WTC11 (cell line): ENCODE results near the gene VDR.

ENCODE experiments used
- CREB1 ChIP-seq: sonication (generic); formaldehyde crosslinking; IDR thresholded peaks from 2 replicates; pipeline ENCODE4 v1.8.0; 2023; ENCODE audit warnings: mild to moderate bottlenecking, missing genetic modification reagents
- CREM ChIP-seq: sonication (generic); formaldehyde crosslinking; IDR thresholded peaks from 2 replicates; pipeline ENCODE4 v1.8.1; 2022; ENCODE audit warnings: mild to moderate bottlenecking, missing genetic modification reagents, moderate library complexity
- IRF2 ChIP-seq: sonication (generic); formaldehyde crosslinking; IDR thresholded peaks from 2 replicates; pipeline ENCODE4 v1.8.0; 2022; ENCODE audit warnings: low read depth, missing genetic modification reagents, borderline replicate concordance
- JUN ChIP-seq: sonication (generic); formaldehyde crosslinking; IDR thresholded peaks from 2 replicates; pipeline ENCODE4 v1.8.0; 2023; ENCODE audit warnings: mild to moderate bottlenecking, missing genetic modification reagents
- SMAD4 ChIP-seq: sonication (generic); formaldehyde crosslinking; IDR thresholded peaks from 2 replicates; pipeline ENCODE4 v1.8.0; 2022; ENCODE audit warnings: mild to moderate bottlenecking, missing genetic modification reagents
- SP1 ChIP-seq: sonication (generic); formaldehyde crosslinking; conservative IDR thresholded peaks from 2 replicates; pipeline ENCODE4 v1.8.1; 2022; ENCODE audit warnings: missing genetic modification reagents
- TP53 ChIP-seq: sonication (generic); formaldehyde crosslinking; IDR thresholded peaks from 2 replicates; pipeline ENCODE4 v1.8.1; 2023; ENCODE audit warnings: mild to moderate bottlenecking, missing genetic modification reagents
- ZNF138 ChIP-seq: sonication (generic); formaldehyde crosslinking; conservative IDR thresholded peaks from 2 replicates; pipeline ENCODE4 v1.8.1; 2022; ENCODE audit warnings: mild to moderate bottlenecking, moderate library complexity, missing genetic modification reagents
- TF ChIP-seq, protein P1 (sequence below): fragments of 200-600 bp; IDR thresholded peaks from 2 replicates; pipeline ENCODE4 v1.8.0; 2022; ENCODE audit warnings: antibody characterized with exemption
- TF ChIP-seq, protein P2 (sequence below): sonication (generic); formaldehyde crosslinking; IDR thresholded peaks from 2 replicates; pipeline ENCODE4 v1.8.0; 2022; ENCODE audit warnings: mild to moderate bottlenecking, missing genetic modification reagents
- TF ChIP-seq, protein P3 (sequence below): sonication (generic); formaldehyde crosslinking; IDR thresholded peaks from 2 replicates; pipeline ENCODE4 v1.8.1; 2023; ENCODE audit warnings: mild to moderate bottlenecking, missing genetic modification reagents, moderate library complexity
- TF ChIP-seq, protein P4 (sequence below): sonication (generic); formaldehyde crosslinking; IDR thresholded peaks from 2 replicates; pipeline ENCODE4 v1.8.0; 2022; ENCODE audit warnings: missing genetic modification reagents
- TF ChIP-seq, protein P5 (sequence below): sonication (generic); formaldehyde crosslinking; conservative IDR thresholded peaks from 2 replicates; pipeline ENCODE4 v1.8.1; 2022; ENCODE audit warnings: mild to moderate bottlenecking, missing genetic modification reagents

DNA sequence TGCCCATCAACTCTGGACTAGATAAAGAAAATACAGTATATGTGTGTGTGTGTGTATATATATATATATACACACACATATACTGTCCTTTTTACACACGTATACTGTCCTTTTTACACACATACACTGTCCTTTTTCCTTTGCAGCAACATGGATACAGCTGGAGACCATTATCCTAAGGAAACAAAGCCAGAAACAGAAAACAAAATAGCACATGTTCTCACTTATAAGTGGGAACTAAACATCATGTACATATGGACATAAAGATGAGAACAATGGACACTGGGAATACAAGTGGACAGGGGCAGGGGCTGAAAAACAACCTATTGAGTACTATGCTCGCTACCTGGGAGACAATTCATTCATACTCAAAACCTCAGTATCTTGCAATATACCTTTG is 23.7 kb downstream of the VDR start:
- TF ChIP-seq, protein P1, sequence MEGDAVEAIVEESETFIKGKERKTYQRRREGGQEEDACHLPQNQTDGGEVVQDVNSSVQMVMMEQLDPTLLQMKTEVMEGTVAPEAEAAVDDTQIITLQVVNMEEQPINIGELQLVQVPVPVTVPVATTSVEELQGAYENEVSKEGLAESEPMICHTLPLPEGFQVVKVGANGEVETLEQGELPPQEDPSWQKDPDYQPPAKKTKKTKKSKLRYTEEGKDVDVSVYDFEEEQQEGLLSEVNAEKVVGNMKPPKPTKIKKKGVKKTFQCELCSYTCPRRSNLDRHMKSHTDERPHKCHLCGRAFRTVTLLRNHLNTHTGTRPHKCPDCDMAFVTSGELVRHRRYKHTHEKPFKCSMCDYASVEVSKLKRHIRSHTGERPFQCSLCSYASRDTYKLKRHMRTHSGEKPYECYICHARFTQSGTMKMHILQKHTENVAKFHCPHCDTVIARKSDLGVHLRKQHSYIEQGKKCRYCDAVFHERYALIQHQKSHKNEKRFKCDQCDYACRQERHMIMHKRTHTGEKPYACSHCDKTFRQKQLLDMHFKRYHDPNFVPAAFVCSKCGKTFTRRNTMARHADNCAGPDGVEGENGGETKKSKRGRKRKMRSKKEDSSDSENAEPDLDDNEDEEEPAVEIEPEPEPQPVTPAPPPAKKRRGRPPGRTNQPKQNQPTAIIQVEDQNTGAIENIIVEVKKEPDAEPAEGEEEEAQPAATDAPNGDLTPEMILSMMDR, result no peak
- TF ChIP-seq, protein P2, sequence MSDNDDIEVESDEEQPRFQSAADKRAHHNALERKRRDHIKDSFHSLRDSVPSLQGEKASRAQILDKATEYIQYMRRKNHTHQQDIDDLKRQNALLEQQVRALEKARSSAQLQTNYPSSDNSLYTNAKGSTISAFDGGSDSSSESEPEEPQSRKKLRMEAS (CRISPR knock-in tag), result no peak
- TF ChIP-seq SP1 (CRISPR knock-in tag) (no peak), CREM (CRISPR knock-in tag) (no peak), IRF2 (CRISPR knock-in tag) (no peak), CREB1 (CRISPR knock-in tag) (no peak), JUN (CRISPR knock-in tag) (no peak), SMAD4 (CRISPR knock-in tag) (no peak), ZNF138 (no peak), TP53 (CRISPR knock-in tag) (no peak)
- TF ChIP-seq, protein P3, sequence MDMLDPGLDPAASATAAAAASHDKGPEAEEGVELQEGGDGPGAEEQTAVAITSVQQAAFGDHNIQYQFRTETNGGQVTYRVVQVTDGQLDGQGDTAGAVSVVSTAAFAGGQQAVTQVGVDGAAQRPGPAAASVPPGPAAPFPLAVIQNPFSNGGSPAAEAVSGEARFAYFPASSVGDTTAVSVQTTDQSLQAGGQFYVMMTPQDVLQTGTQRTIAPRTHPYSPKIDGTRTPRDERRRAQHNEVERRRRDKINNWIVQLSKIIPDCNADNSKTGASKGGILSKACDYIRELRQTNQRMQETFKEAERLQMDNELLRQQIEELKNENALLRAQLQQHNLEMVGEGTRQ (CRISPR knock-in tag), result no peak
- TF ChIP-seq, protein P4, sequence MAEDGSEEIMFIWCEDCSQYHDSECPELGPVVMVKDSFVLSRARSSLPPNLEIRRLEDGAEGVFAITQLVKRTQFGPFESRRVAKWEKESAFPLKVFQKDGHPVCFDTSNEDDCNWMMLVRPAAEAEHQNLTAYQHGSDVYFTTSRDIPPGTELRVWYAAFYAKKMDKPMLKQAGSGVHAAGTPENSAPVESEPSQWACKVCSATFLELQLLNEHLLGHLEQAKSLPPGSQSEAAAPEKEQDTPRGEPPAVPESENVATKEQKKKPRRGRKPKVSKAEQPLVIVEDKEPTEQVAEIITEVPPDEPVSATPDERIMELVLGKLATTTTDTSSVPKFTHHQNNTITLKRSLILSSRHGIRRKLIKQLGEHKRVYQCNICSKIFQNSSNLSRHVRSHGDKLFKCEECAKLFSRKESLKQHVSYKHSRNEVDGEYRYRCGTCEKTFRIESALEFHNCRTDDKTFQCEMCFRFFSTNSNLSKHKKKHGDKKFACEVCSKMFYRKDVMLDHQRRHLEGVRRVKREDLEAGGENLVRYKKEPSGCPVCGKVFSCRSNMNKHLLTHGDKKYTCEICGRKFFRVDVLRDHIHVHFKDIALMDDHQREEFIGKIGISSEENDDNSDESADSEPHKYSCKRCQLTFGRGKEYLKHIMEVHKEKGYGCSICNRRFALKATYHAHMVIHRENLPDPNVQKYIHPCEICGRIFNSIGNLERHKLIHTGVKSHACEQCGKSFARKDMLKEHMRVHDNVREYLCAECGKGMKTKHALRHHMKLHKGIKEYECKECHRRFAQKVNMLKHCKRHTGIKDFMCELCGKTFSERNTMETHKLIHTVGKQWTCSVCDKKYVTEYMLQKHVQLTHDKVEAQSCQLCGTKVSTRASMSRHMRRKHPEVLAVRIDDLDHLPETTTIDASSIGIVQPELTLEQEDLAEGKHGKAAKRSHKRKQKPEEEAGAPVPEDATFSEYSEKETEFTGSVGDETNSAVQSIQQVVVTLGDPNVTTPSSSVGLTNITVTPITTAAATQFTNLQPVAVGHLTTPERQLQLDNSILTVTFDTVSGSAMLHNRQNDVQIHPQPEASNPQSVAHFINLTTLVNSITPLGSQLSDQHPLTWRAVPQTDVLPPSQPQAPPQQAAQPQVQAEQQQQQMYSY (CRISPR knock-in tag), result no peak
- TF ChIP-seq, protein P5, sequence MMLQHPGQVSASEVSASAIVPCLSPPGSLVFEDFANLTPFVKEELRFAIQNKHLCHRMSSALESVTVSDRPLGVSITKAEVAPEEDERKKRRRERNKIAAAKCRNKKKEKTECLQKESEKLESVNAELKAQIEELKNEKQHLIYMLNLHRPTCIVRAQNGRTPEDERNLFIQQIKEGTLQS (CRISPR knock-in tag), result no peak
